Skin epidermis (tissue), 12 donors: Measurements from ENCODE around the gene PHF21A.
"Not testable (repeated sequence)": the region's sequence is repeated elsewhere in the genome, so short reads cannot be mapped to it uniquely, and the experiment has no call there.

ENCODE experiments used
- H3K27ac ChIP-seq, 21 experiments: fragments of 200-600 bp; sonication (generic) in 11 of 21; one replicate each; pipeline ENCODE4 v1.5.0; 2020; ENCODE audit warnings: mild to moderate bottlenecking in 3 of 21, inconsistent platforms in 2 of 21, moderate library complexity in 2 of 21
- H3K4me3 ChIP-seq, 7 experiments: fragments of 200-600 bp; sonication (generic) in 2 of 7; one replicate each; pipeline ENCODE4 v1.5.0; 2020; ENCODE audit warnings: inconsistent platforms in 2 of 7, mild to moderate bottlenecking in 2 of 7, moderate library complexity in 1 of 7

PHF21A gene

DNA sequence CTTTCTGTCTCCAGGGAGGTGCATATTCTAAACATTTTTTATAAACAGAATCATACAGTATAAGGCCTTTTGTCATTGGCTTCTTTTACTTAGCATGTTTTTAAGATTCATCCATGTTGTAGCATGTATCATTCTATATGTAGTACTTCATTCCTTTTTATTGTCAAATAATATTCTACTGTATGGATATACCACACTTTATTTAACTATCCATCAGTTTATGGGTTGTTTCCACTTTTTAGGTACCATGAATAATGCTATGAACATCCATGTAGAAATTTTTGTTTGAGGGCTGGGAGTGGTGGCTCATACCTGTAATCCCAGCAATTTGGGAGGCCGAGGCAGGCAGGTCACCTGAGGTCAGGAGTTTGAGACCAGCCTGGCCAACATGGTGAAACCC lies 73.1 kb downstream of the PHF21A start:
- Histone ChIP-seq H3K27ac (no peak overlapping the region), H3K4me3 (no peak overlapping the region)

DNA sequence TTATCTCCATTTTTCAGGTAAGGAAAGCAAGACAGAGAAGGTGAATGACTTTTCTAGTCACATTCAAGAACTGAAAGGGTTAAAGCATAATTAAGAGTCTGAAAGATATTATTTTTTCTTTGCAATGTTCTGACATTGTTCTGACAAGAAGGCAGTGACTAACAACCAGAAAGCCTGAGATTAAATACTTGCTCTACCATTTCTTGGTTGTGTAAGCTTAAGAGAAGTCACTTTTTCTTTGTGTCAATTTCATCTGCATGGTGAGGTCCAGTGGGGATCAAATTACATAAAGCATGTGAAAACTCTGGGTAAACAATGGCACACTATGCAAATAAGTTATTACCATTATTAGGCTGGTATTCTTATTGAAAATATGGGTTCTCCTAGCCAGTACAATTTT lies 73.7 kb downstream of the PHF21A start:
- Histone ChIP-seq H3K4me3 (no peak overlapping the region), H3K27ac (no peak overlapping the region)

DNA sequence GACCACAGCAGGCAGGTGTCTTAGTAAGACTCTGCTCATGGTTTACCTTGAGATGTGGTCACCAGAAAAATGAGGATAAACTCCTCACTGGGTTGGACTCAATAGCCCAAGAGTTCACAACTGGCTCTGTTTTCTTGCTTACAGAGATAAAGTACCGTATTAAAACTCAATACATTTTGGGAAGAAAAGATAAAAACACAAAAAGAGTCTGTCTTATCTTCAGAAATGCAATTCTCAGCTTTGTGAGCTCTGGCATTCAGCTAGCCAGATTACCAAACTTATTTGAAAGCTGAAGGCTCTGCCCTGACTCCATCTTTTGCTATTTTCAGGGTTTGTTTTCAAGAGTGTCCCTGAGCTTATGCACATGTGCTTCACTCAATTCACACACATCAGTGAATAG lies 75.4 kb downstream of the PHF21A start:
- Histone ChIP-seq H3K4me3 (no peak overlapping the region), H3K27ac (no peak overlapping the region)

DNA sequence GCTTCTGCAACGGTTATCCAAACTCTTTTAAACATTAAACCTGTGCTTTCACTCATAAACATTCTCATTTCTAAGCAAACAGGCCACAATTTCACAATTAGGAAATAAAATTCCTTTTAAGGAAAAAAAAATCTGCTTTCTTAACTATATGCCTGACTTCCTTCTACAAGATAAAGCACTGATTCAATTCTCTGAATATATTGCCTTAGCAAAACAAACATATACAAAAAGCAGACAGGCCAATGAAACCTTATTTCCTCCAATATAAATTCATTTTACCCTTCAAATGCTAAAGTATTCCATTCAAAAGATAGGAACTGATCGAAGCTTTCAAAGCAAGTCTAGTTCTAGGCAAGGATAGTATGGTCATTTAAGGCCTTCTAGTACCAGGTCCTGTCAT lies 76.7 kb downstream of the PHF21A start:
- no peak overlapping the region for H3K4me3 ChIP-seq
- H3K27ac ChIP-seq = no peak overlapping the region

GRCh38 chr11:46039990-46040389 lies 81.3 kb downstream of the PHF21A start:
- Histone ChIP-seq H3K4me3 (no peak overlapping the region), H3K27ac (no peak overlapping the region)

DNA sequence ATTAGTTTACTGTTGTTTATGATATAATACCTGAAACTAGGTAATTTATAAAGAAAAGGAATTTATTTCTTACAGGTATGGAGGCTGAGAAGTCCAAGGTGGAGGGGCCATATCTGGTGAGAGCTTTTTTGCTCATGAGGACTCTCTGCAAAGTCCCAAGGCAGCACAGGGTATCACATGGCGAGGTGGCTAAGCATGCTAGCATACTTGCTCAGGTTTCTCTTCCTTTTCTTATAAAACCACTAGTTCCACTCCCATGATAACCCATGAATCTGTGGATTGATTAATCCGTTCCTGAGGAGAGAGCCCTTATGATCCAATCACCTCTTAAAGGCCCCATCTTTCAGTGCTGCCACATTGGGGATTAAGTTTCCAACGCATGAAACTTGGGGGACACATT lies 82.7 kb downstream of the PHF21A start:
- H3K4me3 ChIP-seq = no peak overlapping the region
- no peak overlapping the region for H3K27ac ChIP-seq

GRCh38 chr11:46036969-46037368 lies 84.3 kb downstream of the PHF21A start:
- H3K27ac ChIP-seq = no peak overlapping the region
- H3K4me3 ChIP-seq = no peak overlapping the region

- Histone ChIP-seq H3K4me3 (no peak overlapping the region), H3K27ac (no peak overlapping the region)
Observed at GRCh38 chr11:46036009-46036408, 85.2 kb downstream of the PHF21A start.

DNA sequence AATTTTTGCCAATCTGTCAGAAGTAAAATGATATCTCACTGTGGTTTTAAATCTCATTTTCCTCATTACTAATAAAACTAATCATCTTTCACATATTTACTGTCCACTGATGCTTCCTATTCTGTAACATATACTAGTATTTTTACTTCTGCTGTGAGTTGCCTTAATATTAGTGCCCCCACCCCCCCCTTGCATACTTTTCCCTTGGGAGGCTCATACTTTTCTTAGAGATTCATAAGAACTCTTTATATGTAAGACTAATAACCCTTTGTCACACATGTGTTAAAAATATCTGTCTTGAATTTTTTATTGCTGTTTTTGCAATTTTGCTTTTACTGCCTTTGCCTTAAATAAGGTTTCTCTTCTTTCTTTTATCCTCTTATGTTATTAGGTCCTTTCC lies 87.2 kb downstream of the PHF21A start:
- Histone ChIP-seq H3K27ac (no peak overlapping the region), H3K4me3 (no peak overlapping the region)

DNA sequence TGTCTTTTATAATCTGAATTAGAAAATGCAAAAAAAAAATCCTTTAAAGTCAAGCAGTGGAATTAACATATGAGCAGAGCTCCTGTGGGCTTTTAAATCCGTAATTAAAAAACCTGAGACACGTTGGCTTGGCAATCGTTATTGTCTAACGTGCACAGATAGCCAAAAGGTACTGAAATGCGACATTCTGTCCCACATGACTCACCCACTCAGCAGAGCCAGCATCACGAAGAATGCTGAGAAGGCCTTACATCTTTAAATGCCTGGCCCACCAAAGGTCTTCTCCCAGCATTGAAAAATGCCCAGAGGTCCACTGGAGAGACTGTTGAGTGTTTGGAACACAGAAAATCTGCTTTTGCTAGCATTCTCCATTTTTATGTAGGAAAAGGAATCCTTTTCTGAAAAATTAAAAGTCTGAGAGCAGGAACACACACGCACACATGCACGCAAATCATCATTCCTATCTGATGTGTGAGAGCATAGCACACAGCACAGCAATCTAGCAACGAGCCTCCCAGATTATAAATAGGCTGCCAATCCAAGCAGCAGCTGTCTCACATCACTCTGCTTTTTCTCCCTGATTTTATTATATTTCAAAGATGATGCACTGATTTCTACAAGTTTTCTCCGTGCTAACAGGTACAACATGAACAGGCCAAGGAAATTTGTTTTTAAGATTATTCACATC lies 94.5 kb downstream of the PHF21A start:
- no peak overlapping the region for H3K4me3 ChIP-seq
- H3K27ac ChIP-seq = no peak overlapping the region

DNA sequence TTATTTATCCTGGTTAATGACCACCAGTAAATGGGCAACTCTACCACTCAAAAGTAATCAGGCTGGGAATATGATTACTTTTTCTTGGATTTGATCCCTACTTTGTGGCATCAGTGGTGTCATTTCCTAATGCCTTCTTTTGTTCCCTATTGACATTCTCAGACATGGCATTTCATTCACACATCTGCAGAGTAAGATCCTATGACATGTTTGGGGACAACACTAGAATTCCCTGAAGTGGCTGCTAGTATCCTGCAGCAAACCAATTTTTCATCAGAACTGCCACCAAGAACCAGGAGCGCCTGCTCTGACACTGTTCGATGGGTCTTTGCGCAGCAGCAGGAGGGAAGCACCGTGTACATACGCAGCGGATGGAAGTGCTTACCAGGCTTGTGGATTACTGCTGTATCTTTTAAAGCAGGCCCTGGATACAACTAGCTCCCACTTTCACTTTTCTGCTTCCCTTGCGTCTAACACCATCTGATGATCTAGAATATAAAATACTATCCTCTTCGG lies 101.1 kb downstream of the PHF21A start:
- no peak overlapping the region for H3K4me3 ChIP-seq
- no peak overlapping the region for H3K27ac ChIP-seq

DNA sequence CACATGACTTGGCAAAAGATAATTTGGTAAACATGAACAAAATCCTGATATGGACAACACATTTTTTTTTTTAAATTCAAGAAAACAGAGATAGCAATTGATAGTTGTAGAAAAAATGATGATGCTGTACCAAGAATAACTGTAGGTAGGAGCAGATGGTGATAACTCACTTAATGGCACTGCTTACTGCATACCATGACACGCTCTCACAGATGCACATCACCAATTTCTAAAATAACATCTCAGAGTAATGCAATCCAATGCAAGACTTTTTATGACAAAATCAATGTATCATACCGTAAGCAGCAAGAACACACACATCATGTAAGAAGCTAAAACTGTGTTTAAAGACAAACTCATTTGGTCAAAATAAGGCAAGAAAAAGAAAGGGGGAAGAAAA lies 102.6 kb downstream of the PHF21A start:
- H3K27ac ChIP-seq = no peak overlapping the region
- H3K4me3 ChIP-seq = no peak overlapping the region

GRCh38 chr11:46017341-46017740 lies 103.9 kb downstream of the PHF21A start:
- no peak overlapping the region for H3K27ac ChIP-seq
- H3K4me3 ChIP-seq = no peak overlapping the region

- no peak overlapping the region for H3K4me3 ChIP-seq
- H3K27ac ChIP-seq = no peak overlapping the region
Observed at GRCh38 chr11:46015941-46016340, 105.3 kb downstream of the PHF21A start.

DNA sequence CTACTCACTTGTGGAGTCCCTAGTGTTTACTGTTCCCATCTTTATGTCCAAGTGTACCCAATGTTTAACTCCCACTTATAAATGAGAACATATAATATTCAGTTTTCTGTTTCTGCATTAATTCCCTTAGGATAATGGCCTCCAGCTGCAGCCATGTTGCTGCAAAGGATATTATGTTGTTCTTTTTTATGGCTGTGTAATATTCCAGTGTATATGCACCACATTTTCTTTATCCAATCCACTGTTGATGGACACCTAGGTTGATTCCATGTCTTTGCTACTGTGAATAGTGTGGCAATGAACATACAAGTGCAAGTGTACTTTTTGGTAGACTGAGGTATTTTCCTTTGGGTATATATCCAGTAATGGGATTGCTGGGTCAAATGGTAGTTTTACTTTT lies 107.1 kb downstream of the PHF21A start:
- H3K27ac ChIP-seq, H3K4me3 ChIP-seq: not testable (repeated sequence)

GRCh38 chr11:46012185-46012584 lies 109.1 kb downstream of the PHF21A start:
- no peak overlapping the region for H3K27ac ChIP-seq
- no peak overlapping the region for H3K4me3 ChIP-seq

DNA sequence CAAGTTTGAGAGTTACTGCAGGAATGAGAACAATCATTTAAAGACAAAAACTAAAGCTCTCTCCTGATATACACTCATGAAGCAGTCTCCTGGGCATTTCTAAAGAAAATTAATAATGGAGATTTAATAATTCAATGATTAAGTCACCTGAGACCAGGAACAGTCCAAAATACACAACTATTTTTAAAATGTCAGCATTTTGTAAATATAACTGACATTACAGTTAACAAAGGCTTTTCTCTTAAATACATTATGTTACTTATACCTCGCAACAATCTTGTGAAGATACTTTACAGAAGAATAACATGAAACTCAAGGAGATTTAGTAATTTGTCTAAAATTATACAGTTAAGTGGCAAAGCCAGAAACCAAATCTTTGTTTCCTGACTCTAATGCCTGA lies 111.2 kb downstream of the PHF21A start:
- peak overlapping the region in 1 of 21 experiments; percentile 14 for H3K27ac ChIP-seq

GRCh38 chr11:46009647-46010046 lies 111.6 kb downstream of the PHF21A start:
- H3K4me3 ChIP-seq = no peak overlapping the region

More for the DNA sequence above, 111.2 kb downstream of the PHF21A start:
- H3K4me3 ChIP-seq = no peak overlapping the region

DNA sequence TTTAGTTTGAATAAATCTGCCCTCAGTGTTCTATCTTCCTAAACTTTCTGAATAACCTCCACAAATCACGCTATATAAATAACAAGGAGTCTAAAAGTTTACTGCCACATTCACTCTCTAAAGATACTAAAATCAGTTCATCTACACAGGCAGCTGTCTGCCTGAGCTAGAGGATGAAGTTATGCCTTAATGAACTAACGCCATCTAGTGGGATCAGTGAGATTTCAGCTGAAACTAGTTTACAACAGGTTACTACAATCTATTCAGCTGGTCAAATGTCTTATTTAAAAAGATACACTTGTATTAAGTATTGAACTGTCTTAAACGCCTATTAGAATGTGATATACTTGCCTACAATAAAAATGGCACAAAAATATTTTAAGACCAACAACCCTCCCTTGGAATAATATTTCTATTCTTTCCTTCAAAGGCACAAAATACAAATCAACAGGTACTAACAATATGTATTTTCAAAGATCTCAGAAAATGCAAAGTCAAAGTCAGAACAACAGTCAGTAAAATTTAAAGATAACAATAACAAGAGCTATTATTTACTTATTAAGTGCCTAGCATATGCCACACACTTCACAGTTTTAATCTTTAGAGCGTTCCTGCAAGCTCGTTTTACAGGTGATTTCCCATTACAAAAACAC lies 114.7 kb downstream of the PHF21A start:
- no peak overlapping the region for H3K27ac ChIP-seq

More at GRCh38 chr11:46009647-46010046, 111.6 kb downstream of the PHF21A start:
- H3K27ac ChIP-seq = peak overlapping the region in 1 of 21 experiments; percentile 14

DNA sequence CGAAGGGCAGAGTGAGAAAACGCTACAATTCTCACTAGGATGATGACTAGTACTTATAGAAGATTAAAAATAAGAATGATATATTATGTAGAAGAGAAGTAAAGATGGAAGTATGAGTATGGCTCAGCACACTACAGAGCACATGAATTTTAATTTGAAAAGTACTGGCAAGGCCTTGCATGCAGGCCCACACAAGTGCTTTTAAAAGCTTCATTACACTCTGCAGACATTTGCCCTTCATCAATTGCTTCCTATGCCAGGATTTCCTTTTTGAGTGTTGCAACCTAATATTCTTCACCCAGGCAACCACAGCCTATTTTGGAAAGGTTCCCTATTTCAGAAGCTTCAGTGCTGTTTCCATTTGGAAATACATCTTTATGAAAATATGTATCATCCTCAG lies 117.7 kb downstream of the PHF21A start:
- Histone ChIP-seq H3K27ac (peak overlapping the region in 1 of 21 experiments; percentile 1), H3K4me3 (no peak overlapping the region)

More for the DNA sequence above, 114.7 kb downstream of the PHF21A start:
- H3K4me3 ChIP-seq = no peak overlapping the region

GRCh38 chr11:46002189-46002588 lies 119.1 kb downstream of the PHF21A start:
- no peak overlapping the region for H3K4me3 ChIP-seq
- H3K27ac ChIP-seq = no peak overlapping the region
